Ovary (tissue), 3 donors: ENCODE results near the gene KCNMA1.
"Not testable (repeated sequence)": the region's sequence is repeated elsewhere in the genome, so short reads cannot be mapped to it uniquely, and the experiment has no call there.

Source experiments
- CTCF ChIP-seq, 3 donors: fragments of 450-650 bp in 2 of 3; fragments of 200-600 bp in 1 of 3; IDR thresholded peaks; one replicate each; pipeline versions ENCODE4 v1.5.1 to v1.8.0; 2016 to 2022; ENCODE audit warnings: antibody characterized with exemption in 3 of 3, mild to moderate bottlenecking in 1 of 3
- EP300 ChIP-seq: sonication (generic); formaldehyde crosslinking; IDR thresholded peaks from one replicate; pipeline ENCODE4 v1.6.1; 2017; ENCODE audit warnings: antibody characterized with exemption
- POLR2A ChIP-seq: fragments of 450-650 bp; IDR thresholded peaks from one replicate; pipeline ENCODE4 v1.6.1; 2017; ENCODE audit warnings: antibody characterized with exemption, mild to moderate bottlenecking, moderate library complexity
- donor health status: DM: no; HTN: no; CAD: no.

GRCh38 chr10:77519791-77520190, 117.8 kb downstream of the KCNMA1 start:
- TF ChIP-seq CTCF (IDR thresholded peaks at IDR 0.05); EP300; POLR2A: not testable (repeated sequence)
